HG02885 (cell line): ENCODE data around the gene PIEZO2.
A peak's percentile ranks its signal among the peaks of the same experiment; 100 is the strongest.

ENCODE experiments used
- ATAC-seq: cut with Tn5 transposase; IDR thresholded peaks from one replicate; pipeline ENCODE4 v1.9.1; 2021; ENCODE audit warnings: mild to moderate bottlenecking; ENCODE audit not compliant: unreplicated experiment, poor library complexity

The PIEZO2 gene

DNA sequence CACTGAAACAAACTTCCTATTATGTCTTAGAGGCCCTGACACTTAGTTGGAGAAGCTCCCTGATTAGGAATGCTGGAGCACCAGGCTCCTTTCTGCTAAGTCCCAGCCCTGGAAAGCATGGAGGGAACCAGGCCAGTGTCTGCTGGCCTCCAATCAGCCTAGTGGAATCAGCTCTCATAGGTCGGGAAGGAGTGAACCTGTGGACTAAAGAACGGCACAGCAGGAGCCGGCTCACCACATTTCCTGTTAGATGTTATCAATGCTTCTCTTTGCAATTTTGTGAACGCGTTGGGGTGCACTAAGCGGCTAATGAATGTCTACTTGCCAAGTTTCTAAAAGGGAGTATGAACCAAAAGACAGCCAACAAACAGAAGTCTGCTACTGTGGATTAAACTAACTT lies 326.9 kb downstream of the PIEZO2 start:
- no peak for ATAC-seq

DNA sequence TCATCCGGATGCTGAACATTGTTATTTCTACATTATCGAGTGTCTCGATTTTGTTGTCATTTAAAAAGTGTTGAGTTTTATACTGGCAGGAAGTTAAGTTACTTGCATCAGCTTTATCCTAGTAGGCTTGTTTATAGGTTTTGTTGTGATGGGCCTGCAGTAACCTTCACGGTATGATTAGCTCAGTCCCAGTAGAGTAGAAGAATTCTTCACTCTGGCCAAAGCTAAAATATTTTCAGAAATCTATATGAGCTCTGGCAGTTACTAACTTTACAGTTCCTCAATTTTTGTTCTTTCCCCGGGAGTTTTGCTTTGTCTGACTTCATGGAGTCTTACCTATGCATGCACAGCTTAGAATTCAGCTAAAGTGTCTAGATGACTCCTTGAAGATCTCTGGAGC lies 328.7 kb downstream of the PIEZO2 start:
- no peak for ATAC-seq

DNA sequence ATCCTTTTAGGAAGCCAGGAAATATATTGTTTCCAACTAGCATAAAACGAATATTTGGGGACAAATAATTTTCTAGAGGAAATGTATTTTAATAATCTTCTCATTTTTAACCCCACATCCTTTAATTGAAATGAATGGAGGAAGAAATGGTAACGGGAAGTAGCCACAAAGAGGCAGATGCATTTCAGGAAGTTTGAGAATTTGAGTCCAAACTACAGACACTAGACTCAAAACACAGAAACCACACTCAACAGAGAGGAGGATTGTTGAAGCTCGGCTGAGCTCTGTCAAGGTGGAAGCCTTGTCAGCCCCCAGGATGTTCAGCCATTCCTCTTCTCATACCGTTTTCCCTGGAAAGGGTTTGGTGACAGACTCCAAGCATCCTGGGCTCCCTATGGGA lies 335.0 kb downstream of the PIEZO2 start:
- ATAC-seq, result no peak

DNA sequence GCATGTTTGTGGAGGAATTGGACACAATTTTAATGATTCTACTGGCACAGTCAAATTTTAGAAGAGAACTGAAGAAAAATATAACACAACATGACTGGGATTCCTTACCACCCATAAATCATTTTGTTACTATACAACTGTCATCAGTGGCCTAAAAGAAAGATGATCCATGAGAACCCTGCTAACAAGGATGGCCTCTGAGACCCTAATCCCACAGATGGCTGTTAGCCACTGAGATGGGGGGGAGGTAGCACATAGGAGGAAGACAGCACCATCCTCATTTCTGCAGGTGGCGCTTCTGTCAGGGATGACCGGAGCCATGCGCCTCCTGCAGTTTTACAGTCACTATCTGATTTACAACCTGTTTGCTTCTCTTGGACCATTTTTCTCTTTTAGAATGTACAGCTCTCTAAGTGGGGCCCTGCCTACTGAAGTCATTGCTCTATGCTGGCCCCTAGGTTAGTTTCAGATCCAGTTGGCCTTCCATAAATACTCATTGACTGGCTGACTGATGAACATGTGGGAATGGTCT lies 343.7 kb downstream of the PIEZO2 start:
- no peak for ATAC-seq

DNA sequence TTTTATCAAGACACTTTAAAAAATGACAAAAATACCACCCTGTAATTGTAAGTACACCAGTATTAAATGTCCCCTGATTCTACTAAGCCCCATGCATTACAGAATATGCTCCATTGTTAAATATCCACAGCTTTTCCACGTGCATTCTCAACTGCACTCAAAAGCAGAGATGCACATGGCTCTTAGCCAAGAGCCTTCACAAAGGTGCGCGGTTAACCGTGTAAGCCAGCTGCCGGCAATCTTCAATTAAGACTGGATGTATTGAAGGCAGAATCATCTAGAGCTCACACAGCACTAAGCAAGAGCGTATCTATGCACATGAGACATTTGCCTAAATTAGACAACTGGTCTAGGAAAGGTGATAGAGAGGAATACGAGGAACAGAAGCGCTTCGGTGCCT lies 345.2 kb downstream of the PIEZO2 start:
- ATAC-seq, result no peak

DNA sequence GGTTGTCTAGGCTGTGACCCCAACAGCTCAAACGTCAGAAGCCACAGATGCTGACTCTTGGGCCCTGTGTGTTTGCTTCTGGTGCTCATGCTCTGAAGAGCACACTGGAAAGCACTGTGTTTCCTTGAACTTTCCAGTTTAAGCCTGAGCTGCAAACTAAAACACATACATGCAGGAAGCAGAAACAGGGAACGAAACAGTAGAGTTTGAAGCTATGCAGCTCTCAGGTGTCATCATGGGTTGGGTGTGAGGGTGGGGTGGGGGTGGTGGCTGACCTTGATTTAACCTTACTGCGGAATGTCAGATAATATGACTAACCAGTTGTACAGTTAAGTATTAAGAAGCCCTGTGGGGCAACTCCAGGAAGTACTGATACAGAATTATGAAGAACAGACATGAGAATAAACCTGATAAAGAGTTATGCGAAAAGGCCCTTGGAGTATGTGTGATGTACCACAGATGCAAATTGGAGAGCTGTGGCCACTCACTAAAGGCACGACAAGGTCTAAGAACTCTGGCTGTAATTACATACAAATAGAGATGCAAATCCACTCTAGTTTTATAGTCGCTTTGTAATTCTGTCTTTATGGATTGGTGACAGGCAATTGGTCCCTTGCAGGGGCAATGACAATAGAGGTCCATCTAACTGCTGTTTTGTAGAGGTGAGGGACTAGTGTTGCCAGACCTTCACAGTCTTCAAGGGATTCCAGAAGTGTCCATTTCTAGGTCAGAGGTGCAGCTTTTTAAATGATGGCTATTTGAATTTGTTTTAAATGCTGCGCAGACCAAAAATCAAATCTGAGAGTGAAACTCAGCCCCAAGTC lies 350.4 kb downstream of the PIEZO2 start:
- no peak for ATAC-seq

DNA sequence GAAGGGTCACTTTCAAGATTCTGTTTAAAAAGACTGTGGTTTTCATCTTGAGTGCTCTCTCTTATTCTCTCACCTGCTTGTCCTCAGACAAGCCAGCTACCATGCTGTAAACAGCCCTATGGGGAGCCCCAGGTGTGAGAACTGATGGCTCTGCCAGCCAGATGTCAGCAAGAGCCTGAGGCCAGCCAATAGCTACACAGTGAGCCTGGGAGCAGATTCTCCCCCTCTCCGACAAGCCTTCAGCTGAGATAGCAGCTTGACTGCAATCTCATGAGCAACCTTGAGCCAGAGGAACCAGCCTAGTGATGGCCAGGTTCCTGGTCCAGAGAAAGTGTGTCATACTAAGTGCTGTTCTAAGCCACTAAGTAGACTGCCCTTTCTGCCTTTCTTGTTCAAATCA lies 351.5 kb downstream of the PIEZO2 start:
- ATAC-seq, result no peak

DNA sequence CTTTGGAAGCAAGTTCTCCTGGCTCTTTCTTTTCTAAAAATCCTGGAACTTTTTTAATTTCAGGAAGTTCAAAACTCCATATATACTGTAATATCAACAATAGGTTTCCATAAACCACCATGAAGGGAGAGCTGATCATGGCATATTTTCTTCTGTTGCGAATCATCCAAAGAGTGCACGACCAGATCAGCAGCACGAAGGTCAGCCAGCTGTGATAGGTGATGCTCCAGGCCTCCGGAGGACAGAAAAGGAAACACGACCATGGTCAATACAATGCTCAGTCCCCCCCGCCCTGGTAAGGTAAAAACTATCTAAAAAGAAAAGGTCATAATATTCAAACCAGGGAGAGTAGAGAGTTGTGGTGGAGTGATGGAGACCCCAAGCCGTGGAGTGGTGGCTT lies 354.6 kb downstream of the PIEZO2 start:
- ATAC-seq, result no peak

DNA sequence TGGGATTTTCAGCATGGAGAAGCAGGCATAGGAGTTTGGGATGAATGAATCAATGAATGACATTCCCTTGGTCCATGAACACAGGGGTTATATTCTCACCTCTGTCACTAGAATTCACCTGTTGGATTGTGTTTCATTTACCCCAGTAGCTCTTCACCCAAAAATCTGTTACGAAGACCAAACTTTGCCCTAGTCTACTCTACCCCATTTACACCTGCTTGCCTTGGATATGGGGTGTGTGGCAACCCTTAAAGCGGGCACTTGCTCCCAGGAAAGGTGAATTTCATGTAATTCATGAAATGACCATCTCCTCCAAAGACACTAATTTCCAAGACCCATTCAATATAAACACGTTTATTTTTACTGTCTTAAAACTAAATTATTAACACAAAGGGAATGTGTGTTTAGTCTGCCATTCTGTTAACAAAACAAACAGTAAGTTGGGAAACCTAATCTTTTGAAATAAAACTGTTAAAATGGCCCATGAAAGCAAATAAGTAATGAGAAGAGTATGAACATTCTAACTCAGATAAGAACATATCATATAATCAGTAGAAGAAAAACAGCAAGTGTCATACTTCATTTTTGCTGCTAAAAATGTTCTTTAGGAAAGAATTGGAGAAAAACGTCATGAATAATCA lies 355.5 kb downstream of the PIEZO2 start:
- ATAC-seq, result no peak

DNA sequence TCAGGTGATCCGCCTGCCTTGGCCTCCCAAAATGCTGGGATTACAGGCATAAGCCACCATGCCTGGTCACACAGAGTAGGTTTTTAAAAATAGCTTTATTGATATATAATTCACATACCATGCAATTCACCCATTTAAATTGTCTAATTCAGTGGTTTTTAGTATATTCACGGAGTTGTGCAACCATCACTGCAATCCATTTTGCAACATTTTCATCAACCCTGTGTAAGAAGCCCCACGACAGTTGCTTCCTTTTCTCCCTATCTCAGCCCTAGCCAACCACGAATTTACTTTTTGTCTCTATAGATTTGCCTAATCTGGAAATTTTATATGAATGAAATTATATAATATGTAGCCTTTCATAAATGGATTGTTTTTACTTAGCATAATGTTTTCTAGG lies 357.2 kb downstream of the PIEZO2 start:
- no peak for ATAC-seq

DNA sequence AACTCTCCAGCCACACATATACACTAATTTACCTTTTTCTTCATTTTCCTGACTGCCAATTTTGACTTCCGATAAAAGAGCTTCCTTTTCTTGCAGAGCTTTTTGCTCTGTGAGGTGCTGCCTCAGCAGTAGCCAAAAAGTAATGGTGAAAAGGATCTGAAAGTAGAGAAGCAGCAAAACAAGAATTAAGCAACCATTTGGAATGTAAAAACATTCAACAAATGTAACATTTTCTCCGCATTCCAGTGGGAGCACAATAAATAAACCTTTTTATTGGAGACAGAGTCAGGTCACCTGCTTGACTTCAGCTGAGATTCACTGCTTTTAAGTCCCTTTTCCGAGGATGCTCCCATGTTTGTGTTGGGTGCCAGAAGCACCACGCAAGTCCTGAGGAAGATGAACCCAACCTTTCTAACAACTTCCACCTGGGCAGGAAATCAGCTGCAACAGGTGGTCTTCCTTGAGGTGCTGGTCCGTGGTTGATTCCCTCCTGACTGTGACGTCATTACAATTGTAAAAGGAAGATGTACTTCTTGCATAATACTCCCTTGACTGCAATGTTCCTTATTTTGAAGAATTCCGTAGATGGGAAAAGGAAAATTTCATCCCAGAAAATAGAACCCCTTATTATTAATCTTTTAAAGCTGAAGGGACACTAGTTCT lies 358.1 kb downstream of the PIEZO2 start:
- ATAC-seq, result no peak

DNA sequence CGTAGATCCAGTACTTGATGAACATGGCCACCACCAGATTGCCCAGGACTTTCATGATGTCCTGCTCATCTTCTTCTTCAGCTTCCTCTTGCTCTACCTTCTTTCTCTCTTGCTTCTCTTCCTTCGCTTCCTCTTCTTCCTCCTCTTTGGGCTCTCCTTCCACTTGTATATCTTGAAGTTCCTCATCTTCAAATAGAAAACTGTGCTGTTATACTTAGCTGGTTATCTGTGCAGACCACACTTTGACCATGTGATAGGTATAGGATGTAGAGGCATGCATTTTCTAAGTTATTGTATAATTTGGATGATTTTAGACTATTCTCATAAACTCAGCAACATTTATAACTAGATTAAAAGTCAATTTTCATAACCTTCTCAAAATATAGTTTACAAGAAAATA lies 360.2 kb downstream of the PIEZO2 start:
- ATAC-seq, result no peak

DNA sequence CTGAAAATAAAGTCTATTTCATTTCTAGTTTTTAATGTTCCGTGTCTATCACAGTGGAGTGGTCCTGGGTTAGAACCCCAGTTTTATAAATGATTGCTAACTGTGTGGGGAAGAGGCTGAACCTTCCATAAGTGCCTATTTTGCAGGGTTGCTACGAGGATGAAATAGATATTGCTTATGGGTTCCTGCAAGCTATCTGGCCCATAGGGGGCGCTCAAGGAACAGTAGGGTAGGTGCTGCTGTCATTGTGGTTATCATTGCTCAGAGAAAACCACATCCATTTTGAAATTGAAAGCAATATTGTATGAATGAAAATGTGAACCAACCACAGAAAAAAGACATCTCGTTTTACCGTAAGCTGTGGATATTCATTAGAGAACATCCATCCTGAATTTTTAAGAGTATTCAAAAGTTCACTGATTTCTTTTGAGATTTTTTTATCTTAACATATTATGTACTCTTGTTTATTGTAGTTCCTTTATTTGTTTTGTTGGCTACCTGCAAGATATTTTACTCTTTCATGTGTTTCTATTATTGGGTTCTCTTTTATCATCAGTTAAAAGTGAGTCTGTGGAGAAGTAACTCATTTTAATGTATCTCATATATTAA lies 362.0 kb downstream of the PIEZO2 start:
- ATAC-seq, result peak; percentile 97

DNA sequence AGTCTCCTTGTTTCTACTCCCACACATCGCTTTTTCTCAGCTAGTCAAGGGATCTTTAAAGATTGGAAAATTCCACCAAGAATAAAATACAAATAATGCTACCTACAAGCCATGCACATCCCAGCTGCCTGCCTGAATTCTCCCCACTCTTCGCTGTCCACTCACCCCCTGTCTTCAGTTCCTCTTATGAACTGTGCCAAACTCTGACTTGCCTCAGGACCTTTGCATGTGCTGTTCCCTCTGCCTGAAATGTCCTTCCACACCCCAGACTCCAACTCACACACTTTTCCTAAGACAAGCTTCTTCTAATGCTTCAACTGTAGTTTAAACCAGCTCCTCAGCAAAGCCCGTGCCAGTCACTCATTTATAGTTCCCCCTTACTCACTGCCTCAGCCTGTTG lies 363.6 kb downstream of the PIEZO2 start:
- no peak for ATAC-seq

DNA sequence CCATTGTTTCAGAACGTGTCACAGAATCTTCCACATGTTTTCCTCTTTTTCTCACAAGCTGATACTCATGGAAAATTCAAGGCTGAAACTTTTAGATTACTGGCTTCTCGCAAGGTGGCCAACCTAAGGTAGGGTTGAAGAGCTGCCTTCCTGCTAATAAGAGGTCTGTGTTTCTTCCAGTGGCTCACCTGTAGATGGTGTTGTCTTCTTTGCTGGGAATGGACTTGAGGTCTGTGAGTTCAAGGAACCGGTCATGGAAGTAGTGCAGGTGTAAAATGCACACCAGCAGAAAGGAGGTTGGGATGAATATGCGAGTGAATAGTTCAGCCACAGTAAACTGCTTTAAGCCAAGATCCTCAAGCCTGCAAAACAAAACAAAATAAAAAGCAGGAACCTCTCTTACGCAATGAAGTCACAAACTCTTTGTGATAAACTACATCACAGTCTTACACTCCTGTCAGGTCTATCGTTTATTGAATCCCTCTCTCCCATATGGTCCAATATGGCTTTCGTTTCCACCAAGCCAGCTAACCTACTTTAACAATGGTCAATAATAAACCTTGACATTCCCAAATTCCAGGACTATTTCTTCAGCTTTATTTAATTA lies 364.7 kb downstream of the PIEZO2 start:
- ATAC-seq, result no peak

DNA sequence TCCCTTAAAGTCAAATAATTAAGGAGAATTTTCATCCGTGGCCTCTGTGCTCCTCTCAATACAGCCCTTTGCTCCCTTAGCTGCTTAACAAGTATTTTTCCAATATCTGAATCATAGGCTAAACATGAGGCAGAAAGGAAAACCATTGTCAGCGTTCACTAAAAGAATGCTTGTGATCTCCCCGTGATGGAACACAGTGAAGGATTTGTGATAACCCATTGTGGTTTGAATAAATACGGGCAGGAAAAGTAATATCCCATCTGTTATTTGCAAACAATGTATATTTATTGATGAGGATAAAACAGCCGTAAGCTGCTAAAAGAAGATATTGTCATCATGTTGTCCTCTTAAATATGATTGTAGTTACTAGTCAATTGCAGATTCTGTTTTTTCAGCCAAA lies 365.4 kb downstream of the PIEZO2 start:
- no peak for ATAC-seq

DNA sequence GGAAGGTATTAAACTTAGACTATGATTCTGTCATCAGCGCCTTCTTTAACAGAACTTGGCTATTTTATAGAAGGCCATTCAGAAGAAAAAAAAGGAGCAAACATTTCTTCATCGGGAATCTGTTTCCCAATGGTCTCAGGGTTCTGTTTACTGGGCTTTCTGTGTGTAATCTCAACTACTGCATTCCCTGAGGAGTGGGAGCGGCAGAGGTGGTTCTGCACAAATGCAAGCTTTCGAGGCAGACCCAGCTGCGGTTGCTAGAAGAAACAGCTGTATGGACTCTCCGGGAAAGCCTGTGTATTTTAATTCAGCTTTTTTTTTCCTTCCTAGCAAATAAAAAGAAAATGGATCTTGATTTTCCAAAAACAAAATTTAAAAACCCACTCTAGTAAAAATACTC lies 372.9 kb downstream of the PIEZO2 start:
- ATAC-seq, result no peak

DNA sequence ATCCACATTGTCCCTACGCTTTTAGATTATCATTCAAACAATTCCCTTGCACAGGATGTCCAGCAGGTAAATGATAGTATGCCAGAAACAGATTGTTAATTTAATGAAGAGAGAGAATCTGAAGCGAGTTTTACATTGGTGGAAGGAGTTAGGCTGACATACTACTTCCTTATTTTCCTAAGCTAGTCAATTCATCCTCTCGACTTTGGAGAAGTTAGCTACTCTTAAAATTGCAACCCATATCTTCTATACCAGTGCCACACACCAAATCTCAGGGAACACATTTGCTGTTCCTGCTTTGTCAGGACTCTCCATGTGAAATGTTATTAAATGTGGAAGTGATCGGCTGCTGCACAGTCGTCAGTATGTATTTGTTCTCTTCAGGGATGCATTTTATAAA lies 374.3 kb downstream of the PIEZO2 start:
- no peak for ATAC-seq

DNA sequence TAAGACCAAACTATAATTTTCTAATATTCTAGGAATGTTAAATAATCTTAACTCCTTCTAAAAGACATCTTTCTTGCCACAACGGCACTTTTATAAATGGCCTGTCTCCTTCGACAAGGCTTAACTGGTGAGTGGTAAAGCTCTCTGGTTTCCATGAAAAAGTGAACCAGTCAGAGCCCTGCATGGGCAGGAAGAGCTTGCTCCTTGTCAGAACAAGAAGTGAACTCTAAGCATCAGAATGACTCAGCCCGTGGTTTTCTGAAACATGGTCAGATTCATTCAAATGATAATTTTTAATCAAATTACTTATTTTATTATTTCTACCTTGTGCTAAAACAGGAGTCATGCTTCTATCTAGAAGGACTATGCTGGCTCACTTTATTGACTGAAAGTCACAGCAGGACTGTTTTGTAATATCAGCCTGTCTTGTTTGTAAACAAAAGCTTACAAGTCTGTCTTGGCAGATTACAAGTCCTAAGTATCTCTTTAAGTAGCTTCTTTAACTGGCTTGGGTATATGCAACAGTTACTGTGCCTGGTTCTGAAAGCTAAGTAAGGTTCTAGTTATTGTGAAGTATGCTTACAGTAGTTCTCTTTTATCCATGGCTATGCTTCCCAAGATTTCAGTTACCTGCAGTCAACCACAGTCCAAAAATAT lies 378.2 kb downstream of the PIEZO2 start:
- ATAC-seq, result peak; percentile 45

DNA sequence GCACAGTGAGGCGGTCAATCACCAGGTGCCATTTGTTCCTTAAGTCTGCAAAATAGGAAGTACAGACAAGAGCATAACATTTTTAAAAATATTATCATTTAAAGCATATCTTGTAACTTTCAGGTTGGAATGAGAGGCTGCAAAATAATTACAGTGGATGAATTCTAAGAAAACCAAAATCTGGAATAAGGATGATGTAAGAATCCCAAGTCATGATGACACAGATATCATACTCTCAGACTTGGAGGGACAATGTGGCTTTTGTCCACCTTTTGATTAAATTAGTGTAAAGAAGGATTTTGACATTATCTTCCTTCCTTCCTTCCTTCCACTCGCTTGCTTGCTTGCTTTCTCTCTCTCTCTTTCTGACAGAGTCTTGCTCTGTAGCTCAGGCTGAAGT lies 379.1 kb downstream of the PIEZO2 start:
- ATAC-seq, result no peak
